ENCODE data around the gene LIMS2.
A peak's percentile ranks its signal among the peaks of the same experiment; 100 is the strongest.

LIMS2 gene

GRCh38 chr2:127656569-127657231, 18.6 kb downstream of the LIMS2 start:
- DNase-seq = no peak

GRCh38 chr2:127655209-127656073, 19.9 kb downstream of the LIMS2 start:
- no peak for DNase-seq

- no peak for DNase-seq
Measured at GRCh38 chr2:127654838-127655175, 20.5 kb downstream of the LIMS2 start.

GRCh38 chr2:127654084-127654837, 21.1 kb downstream of the LIMS2 start:
- no peak for DNase-seq

GRCh38 chr2:127653421-127654083, 21.8 kb downstream of the LIMS2 start:
- DNase-seq = no peak

- no peak for DNase-seq
Measured at GRCh38 chr2:127652786-127653357, 22.5 kb downstream of the LIMS2 start.

GRCh38 chr2:127651971-127652550, 23.3 kb downstream of the LIMS2 start:
- no peak for DNase-seq

- no peak for DNase-seq
Measured at GRCh38 chr2:127651381-127651809, 23.9 kb downstream of the LIMS2 start.

- DNase-seq = no peak
Measured at GRCh38 chr2:127650785-127651380, 24.4 kb downstream of the LIMS2 start.

GRCh38 chr2:127650041-127650784, 25.1 kb downstream of the LIMS2 start:
- DNase-seq = no peak

GRCh38 chr2:127649684-127650040, 25.7 kb downstream of the LIMS2 start:
- DNase-seq = peak; percentile 71

GRCh38 chr2:127649100-127649611, 26.2 kb downstream of the LIMS2 start:
- no peak for DNase-seq

- DNase-seq = no peak
Measured at GRCh38 chr2:127648321-127648720, 27.0 kb downstream of the LIMS2 start.

GRCh38 chr2:127647242-127648190, 27.8 kb downstream of the LIMS2 start:
- DNase-seq = no peak

GRCh38 chr2:127646487-127647241, 28.7 kb downstream of the LIMS2 start:
- DNase-seq = no peak

GRCh38 chr2:127645395-127646291, 29.7 kb downstream of the LIMS2 start, which contains the start of gene GPR17:
Gene GPR17 (plus strand): TSS chr2:127646153. CDS start chr2:127650736, 4,583 bp downstream.
- no peak for DNase-seq

GRCh38 chr2:127645026-127645394, 30.3 kb downstream of the LIMS2 start:
- DNase-seq = no peak
